Umbilical cord (tissue), 2 donors: ENCODE measurements around the gene MIA2. TPM values are rescaled to one million over a fixed set of nuclear protein-coding genes. Genes with fewer than 3 reads are reported as not detected.

ENCODE experiments used
- DNase-seq: peaks from one replicate; pipeline ENCODE4 v3.0.0-alpha.2; 2015; ENCODE audit warnings: low spot score
- total RNA-seq: library from RNA; depleted of rRNA; stranded (reverse); fragments of >200 nt; gene quantifications from one replicate; pipeline ENCODE4 v1.2.3, GENCODE V29; 2014; ENCODE audit warnings: low replicate concordance; ENCODE audit not compliant: insufficient read depth

The MIA2 gene
- total RNA-seq, 1 donor from 2014 or later = 21.9 TPM

DNA sequence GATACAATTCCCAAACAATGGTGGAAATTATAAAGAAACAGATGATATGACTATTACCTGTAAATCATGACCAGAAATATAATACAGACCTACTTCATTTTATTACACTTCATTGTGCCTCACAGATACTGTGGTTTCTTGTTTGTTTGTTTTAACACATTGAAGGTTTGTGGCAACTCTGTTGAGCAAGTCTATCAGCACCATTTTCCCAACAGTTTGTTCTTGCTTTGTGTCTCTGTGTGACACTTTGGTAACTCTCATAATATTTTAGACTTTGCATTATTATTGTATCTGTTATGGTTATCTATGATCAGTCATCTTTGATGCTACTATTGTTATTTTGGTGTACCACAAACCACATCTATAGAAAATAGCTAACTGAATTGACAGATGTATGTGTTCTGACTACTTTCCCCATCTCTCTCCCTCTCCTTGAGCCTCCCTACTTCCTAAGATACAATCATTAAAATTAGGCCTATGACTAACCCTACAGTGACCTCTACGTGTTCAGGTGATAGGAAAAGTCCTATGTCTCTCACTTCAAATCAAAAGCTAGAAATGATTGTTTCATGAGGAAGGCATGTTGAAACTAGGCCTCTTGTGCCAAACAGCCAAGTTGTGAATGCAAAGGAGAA lies 149.4 kb downstream of the MIA2 start:
- DNase-seq = no peak

GRCh38 chr14:39383741-39384140 lies 150.0 kb downstream of the MIA2 start:
- DNase-seq = no peak

DNA sequence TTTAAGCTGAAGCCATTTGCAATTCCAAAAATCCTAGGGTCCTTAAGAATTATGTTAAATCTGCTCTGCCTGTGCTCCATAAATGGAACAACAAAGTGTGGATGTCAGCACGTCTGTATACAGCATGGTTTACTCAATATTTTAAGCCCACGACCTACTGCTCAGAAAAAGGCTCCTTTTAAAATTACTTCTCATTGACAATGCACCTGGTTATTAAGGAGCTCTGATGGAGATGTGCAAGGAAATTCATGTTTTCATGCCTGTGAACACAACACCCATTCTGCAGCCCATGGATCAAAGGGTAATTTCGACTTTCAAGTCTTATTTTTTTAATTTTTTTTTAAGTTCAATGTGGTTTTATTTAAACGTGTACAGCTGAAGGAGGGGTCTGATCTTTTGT lies 150.5 kb downstream of the MIA2 start:
- DNase-seq = no peak

DNA sequence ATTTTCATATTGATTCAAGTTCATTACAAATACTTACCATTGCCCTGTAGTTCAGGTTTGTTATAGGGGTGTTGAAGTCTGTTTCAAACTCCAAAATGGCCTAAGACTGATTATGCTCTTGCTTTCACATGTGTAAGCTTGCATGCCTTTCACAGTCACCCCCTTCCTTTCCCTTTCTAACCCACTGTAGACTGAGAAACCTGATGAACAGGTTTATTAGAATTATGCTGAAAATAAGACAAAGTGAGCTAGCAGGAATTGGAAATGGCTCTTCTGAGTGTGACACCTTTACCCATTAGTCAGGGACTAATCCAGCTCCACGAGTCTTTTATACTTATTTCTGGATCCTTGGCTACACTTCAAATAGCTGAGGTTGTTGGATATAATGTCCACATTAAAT lies 159.6 kb downstream of the MIA2 start:
- DNase-seq = peak; percentile 27

DNA sequence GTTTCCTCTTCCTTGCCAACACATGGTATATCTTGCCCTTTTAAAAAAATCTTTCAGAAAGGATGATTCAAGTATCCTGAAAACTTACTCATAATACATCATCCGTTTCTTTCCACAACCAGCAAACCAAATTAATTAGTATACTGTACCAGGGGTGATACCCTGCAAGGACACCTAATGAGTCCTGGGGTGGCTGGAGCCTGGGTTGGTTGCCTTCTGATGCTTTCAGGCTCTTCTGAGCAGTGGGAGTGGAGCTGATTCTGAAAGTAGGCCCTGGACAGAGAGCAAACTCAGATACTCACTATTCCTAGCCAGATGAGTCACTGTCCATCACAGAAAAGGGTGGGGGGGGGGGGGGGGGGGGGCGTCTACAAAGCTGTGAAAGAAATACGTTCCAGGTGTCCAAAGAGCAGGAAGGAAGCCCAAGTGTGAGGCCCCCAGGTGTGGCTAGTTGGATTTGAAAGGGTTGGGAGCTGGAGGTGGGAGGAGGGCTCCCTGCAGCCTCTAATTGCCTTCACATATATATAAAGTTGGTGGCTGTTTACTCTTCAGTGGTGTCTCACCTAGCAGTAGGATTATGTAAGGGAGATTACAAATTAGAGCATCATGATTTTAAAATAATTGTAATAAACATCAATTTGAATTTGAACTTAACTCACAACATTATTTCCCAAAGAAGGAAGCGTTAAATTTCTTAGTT lies 162.0 kb downstream of the MIA2 start:
- DNase-seq = no peak

DNA sequence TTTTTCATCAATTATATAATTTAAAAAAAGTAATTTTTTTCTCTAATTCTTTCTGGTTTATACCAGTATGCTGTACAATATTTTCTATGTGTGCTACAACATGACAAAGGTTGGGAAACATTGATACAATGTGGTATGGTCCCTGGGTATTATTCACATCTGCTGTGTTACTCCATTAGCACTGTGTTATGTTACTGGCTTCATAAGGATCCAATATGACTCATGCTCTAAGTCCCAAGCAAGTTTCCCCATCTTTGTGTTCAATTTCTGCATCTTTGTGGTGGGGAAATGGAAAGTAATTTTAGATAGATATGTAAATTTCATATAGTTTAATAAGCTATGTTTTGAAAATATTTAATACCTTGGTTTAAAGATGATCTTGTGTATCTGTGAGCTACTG lies 162.7 kb downstream of the MIA2 start:
- DNase-seq = no peak

DNA sequence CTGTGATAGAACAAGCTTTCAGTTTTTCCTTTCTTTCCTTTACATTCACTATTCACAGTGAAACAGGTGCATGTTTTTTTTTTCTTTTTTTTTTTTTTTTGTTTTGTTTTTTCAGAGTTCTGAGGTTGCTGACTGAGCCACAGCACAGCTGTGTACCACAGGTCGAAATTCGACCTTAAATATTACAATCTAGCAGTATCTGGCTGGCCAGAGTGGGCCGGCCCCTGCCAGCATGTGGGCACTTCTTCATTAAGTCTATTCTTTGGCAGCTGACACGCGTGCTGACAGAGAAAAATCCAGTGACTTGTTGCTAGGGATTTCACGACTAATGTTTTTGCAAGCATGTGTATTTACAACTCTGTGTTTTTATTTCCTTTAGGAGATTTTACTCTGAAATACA lies 164.7 kb downstream of the MIA2 start:
- DNase-seq = no peak

- no peak for DNase-seq
These were observed 172.8 kb downstream of the MIA2 start for GRCh38 chr14:39406560-39406959.

DNA sequence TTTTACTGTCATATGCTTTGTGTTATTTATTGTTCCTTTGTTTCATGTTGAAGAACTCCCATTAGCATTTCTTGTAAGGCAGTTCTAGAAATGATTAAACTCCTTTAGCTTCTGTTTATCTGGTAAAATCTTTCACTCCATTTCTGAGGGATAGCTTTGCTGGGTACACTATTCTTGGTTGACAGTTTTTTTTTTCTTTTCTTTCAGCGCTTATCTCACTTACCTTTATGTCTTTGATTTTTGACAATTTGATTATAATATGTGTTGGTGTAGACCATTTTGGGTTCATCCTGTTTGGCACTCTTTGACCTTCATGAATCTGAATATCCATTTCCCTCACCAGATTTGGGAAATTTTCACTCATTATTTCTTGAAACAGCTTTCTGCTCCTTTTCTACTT lies 182.4 kb downstream of the MIA2 start:
- no peak for DNase-seq

DNA sequence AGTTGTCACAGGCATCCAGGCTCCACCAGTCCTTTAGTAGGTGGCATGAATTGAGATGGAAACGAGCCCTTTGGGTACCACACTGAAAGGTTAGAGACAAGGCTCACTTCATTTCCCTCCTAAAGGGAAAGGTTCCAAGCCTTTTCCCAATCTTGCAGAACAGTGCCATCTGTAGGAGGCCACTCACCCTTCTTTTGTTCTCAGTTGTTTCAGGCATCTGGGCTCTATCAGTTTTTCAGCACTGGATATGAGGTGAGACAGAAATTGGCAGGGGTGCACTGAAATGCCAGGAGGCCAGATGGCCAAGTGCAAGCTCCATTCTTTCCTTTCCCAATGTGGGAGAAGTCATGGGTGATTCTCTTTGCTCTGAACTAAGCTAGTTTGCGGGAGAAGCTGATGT lies 183.3 kb downstream of the MIA2 start:
- no peak for DNase-seq

DNA sequence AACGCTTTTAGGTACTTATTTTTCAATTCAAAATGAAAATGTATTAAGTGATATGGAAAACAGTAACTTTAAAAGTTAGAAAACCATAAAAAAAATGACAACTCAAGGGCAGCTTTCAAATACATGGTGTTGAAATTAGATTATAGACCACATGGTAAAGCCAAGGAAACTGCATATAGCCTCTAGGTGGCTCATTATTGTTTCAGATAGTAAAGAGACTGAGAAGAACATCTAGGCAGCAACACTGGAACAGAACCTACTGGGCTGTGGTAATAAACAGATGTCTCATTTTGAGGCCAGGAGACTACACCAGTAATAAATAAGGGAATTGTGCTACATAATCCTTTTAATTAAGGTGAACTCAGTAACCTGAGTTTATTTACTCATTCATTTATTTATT lies 185.6 kb downstream of the MIA2 start:
- DNase-seq = no peak

- no peak for DNase-seq
These were observed 188.5 kb downstream of the MIA2 start for GRCh38 chr14:39422243-39422642.

GRCh38 chr14:39423793-39424192 lies 190.1 kb downstream of the MIA2 start:
- DNase-seq = no peak

- no peak for DNase-seq
These were observed 192.2 kb downstream of the MIA2 start for GRCh38 chr14:39425947-39426346.

DNA sequence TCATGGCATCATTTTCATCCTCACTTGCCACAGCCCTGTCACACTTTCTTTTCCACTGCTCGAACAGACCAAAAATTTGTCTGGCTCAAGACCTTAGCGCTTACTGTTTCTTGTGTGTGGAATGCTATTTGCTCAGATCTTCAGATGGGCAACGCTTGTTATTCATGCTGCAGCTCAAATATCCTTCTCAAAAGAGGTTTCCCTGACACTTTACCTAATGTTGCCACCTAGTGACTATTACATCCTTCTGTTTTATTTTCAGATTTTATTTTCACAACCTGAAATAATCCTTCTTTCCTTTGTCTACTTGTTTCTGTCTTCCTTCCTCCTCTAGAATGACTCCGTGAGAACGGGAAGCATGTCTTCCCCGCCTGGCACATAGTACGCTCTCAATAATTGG lies 192.9 kb downstream of the MIA2 start:
- DNase-seq = peak; percentile 24

DNA sequence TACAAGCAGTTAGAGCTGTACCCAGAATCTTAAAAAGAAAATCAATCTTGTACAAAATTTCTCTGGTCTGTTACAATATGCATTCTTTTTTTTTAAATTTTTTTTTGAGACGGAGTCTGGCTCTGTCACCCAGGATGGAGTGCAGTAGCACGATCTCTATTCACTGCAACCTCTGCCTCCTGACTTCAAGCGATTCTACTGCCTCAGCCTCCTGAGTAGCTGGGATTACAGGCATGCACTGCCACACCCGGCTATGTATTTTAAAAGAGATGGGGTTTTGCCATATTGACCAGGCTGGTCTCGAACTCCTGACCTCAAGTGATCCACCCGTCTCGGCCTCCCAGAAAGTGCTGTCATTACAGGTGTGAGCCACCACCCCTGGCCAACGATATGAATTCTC lies 194.4 kb downstream of the MIA2 start:
- DNase-seq = no peak

GRCh38 chr14:39430762-39431415 lies 197.2 kb downstream of the MIA2 start:
- peak; percentile 22 for DNase-seq

DNA sequence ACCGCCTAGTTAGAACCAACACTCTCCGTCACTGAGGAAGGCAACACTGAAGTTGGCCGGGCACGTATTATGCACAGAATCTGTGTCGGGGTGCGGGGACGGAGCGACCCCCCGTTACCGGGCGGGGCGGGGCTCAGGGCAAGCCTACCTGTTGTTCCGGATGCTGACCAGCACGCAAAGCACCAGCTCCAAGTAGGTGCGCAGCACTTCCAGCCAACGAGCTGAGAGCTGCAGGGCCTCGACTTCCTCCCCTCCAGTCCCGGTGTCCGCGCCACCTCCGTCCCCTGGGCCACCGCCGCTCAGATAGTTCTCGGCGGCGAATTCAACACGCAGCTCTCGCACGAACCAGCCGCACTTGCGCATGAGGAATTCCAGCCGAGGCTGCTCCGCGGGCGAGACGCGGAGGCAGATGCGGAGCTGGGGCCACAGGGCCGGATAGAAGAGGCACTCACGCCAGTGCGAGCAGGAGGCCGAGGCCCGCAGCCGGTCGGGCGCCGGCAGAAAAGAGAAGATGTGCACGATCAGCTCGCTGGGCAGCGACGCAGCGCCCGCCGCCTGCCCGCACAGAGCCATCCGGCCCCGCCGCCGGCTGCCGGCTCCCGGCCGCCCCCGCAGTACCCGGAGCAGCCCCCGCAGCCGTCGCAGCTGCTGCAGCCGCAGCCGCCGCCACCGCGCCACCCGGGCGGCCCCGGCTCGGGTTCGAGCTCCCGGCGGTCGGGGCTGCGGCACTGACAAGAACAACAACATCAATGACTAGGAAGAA lies 197.9 kb downstream of the MIA2 start:
- DNase-seq = peak; percentile 40

DNA sequence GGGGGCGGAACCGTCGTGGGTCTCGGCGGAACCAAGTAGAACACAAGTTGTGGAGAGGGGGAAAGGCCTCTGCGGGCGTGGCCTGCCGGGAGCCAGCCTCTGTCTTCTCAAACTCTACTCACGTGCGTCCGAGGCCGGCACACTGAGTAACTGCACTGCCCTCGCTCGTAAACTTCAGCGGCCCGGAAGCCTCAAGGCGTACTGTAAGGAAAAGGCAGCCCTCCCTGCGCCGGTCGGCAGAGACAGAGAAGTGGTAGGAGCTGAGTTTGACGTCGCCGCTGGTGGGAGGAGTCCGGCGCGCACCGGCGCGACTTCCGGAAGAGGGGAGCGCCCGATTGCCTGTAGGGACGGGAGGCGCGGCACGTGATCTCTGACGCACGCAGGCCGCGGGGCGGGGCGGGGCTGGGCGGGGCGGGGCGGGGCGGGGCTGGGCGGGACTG lies 198.5 kb downstream of the MIA2 start, which contains the start of gene FBXO33:
TSS of gene FBXO33 (minus strand) at position 255 of the 440 bp plus-strand sequence. CDS start 271 bp downstream, outside the sequence.
- DNase-seq = peak; percentile 97

GRCh38 chr14:39432619-39433451 lies 199.1 kb downstream of the MIA2 start:
- peak; percentile 91 for DNase-seq

DNA sequence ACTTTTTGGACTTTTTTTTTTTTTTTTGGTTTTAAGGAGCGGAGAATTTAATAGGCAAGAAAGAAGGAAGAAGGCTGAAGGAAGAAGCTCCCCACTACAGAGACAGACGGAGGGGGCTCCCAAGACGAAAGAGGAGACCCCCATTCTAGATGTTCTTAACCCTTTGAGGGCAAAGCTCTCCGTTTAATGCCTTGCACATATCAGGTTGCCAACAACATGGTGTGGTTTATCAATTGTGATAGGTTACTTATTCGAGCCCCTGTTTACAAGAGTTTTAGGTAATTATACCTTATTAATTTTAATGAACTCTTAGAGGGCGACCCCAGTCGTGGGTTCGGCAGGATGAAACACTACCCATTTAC lies 199.7 kb downstream of the MIA2 start:
- no peak for DNase-seq
